Mucosa of descending colon (tissue), 3 donors: ENCODE data around the gene MNT. TPM values are rescaled to one million over a fixed set of nuclear protein-coding genes. Genes with fewer than 3 reads are reported as not detected.

Experiments
- ATAC-seq: fragments of 200-7000 bp; cut with Tn5 transposase; one replicate; pipeline ENCODE4 v1.9.1; 2020; ENCODE audit warnings: mild to moderate bottlenecking, moderate library complexity
- DNase-seq, 3 donors: peaks; one replicate each; pipeline ENCODE4 v3.0.0-alpha.2; 2020
- H3K36me3 ChIP-seq: fragments of 200-600 bp; one replicate; pipeline ENCODE4 v1.8.0; 2021; ENCODE audit warnings: low read depth, mild to moderate bottlenecking
- H3K4me1 ChIP-seq: fragments of 200-600 bp; one replicate; pipeline ENCODE4 v1.8.0; 2021; ENCODE audit warnings: low read depth, mild to moderate bottlenecking
- H3K4me3 ChIP-seq: fragments of 200-600 bp; one replicate; pipeline ENCODE4 v1.8.0; 2021; ENCODE audit warnings: mild to moderate bottlenecking
- H3K9me3 ChIP-seq: fragments of 200-600 bp; one replicate; pipeline ENCODE4 v1.8.0; 2021; ENCODE audit warnings: mild to moderate bottlenecking
- CTCF ChIP-seq: fragments of 200-600 bp; IDR thresholded peaks from one replicate; pipeline ENCODE4 v1.8.0; 2022; ENCODE audit warnings: antibody characterized with exemption, mild to moderate bottlenecking
- intact Hi-C, 2 donors: fragments of 100-400 bp; cut with DNase I in 1 of 2; cut with micrococcal nuclease in 1 of 2; formaldehyde crosslinking; loops; one replicate each; pipeline versions ENCODE4 v1.11.0 to v1.11.1; 2022; cut with DNase I, micrococcal nuclease
- total RNA-seq, 3 donors: library from RNA; stranded (reverse); fragmentation: NEBNext Ultra II Directional in 2 of 3; extraction: Animal tissue kit (Norgen Biotek cat#: 25700) in 2 of 3; gene quantifications; one replicate each; pipeline versions ENCODE4 v1.2.1 to v1.2.4, GENCODE V29; 2021 to 2023
- donor health status: DM: no; HTN: no; CAD: no; lungs with moderate emphysema.
- donor health status: DM: no; HTN: no; CAD: no.
- donor health status: DM: no; HTN: yes; CAD: no.

Gene MNT
- total RNA-seq, 3 donors from 2014 or later: 22.8 to 39.1 (median 25.2) TPM

- H3K9me3 ChIP-seq: no peaks in the 10 kb centered on the region
- H3K4me3 ChIP-seq: no peak overlapping the region
- H3K36me3 ChIP-seq: no peaks in the 10 kb centered on the region
- no peak for TF ChIP-seq CTCF
- intact Hi-C loops: loop anchor here in 1 of 2 donors (5.0 kb wide), 1 partner anchor 37 kb away; no protein-coding TSS in a partner anchor
- DNase-seq (no peak), ATAC-seq (no peak)
- peaks cover 6% of the 10 kb centered on the region for H3K4me1 ChIP-seq
Observed at GRCh38 chr17:2380226-2380922, 20.5 kb downstream of the MNT start.

- Histone ChIP-seq H3K4me3 (no peak overlapping the region), H3K9me3 (no peaks in the 10 kb centered on the region), H3K4me1 (peaks cover 6% of the 10 kb centered on the region), H3K36me3 (no peaks in the 10 kb centered on the region)
- ATAC-seq (no peak), DNase-seq (no peak)
- TF ChIP-seq CTCF: no peak
- intact Hi-C loops: loop anchor here in 1 of 2 donors (5.0 kb wide), 1 partner anchor 38 kb away; no protein-coding TSS in a partner anchor
Observed at GRCh38 chr17:2379489-2380225, 21.2 kb downstream of the MNT start.

GRCh38 chr17:2378905-2379304 lies 22.0 kb downstream of the MNT start:
- Histone ChIP-seq H3K4me3 (no peak overlapping the region), H3K9me3 (no peaks in the 10 kb centered on the region), H3K4me1 (peaks cover 6% of the 10 kb centered on the region), H3K36me3 (no peaks in the 10 kb centered on the region)
- DNase-seq: no peak
- no peak for TF ChIP-seq CTCF
- ATAC-seq: no peak
- intact Hi-C loops: no loop called here

- ATAC-seq (no peak), DNase-seq (no peak)
- no peak for TF ChIP-seq CTCF
- Histone ChIP-seq H3K9me3 (no peaks in the 10 kb centered on the region), H3K36me3 (no peaks in the 10 kb centered on the region), H3K4me3 (no peak overlapping the region), H3K4me1 (peaks cover 2% of the 10 kb centered on the region)
- intact Hi-C loops: no loop called here
Observed at GRCh38 chr17:2377659-2378058, 23.2 kb downstream of the MNT start.

GRCh38 chr17:2376107-2376506 lies 24.8 kb downstream of the MNT start:
- Histone ChIP-seq H3K4me3 (no peak overlapping the region), H3K9me3 (no peaks in the 10 kb centered on the region), H3K36me3 (no peaks in the 10 kb centered on the region), H3K4me1 (no peaks in the 10 kb centered on the region)
- intact Hi-C loops: no loop called here
- no peak for ATAC-seq
- DNase-seq: no peak
- TF ChIP-seq CTCF: no peak
